Stimulated activated effector memory CD8-positive, alpha-beta T cell treated with anti-CD3 and anti-CD28 coated beads, Interleukin-12 subunit alpha, Interleukin-12 subunit beta, amount 100 ng/mL, for 72 hours (primary cell): Measurements from ENCODE around the gene ACOT2.
"Not testable (repeated sequence)": the region's sequence is repeated elsewhere in the genome, so short reads cannot be mapped to it uniquely, and the experiment has no call there.

ENCODE experiments used
- ATAC-seq: fragments of 150-1000 bp; cut with Tn5 transposase; 2 replicates; pipeline ENCODE4 v1.10.0; 2021
- DNase-seq, 2 donors: peaks; one replicate each; pipeline ENCODE4 v3.0.0; 2021 to 2022; ENCODE audit warnings: low spot score in 2 of 2
- H3K27ac Mint-ChIP-seq: one replicate; pipeline ENCODE4 v1.8.0; 2022; ENCODE audit warnings: mild to moderate bottlenecking, mixed read lengths
- H3K36me3 Mint-ChIP-seq: one replicate; pipeline ENCODE4 v1.8.0; 2022; ENCODE audit warnings: mild to moderate bottlenecking, mixed read lengths
- H3K4me1 Mint-ChIP-seq: one replicate; pipeline ENCODE4 v1.8.0; 2022; ENCODE audit warnings: mixed read lengths
- H3K4me3 Mint-ChIP-seq: one replicate; pipeline ENCODE4 v1.8.0; 2022; ENCODE audit warnings: mild to moderate bottlenecking, mixed read lengths
- H3K9me3 Mint-ChIP-seq: one replicate; pipeline ENCODE4 v1.8.0; 2022; ENCODE audit warnings: mixed read lengths

ACOT2 gene

GRCh38 chr14:73588695-73589094 lies 19.7 kb downstream of the ACOT2 start:
- peaks cover 16% of the 10 kb centered on the region for H3K4me1 Mint-ChIP-seq
- H3K27ac Mint-ChIP-seq, result peak overlapping the region; percentile 3
- ATAC-seq, result no peak
- H3K9me3 Mint-ChIP-seq, result no peaks in the 10 kb centered on the region
- no peaks in the 10 kb centered on the region for H3K36me3 Mint-ChIP-seq
- no peak overlapping the region for H3K4me3 Mint-ChIP-seq
- no peak for DNase-seq

- DNase-seq (no peak), ATAC-seq (no peak)
- Mint-ChIP-seq H3K27ac (no peak overlapping the region), H3K36me3 (no peaks in the 10 kb centered on the region), H3K4me1 (peaks cover 20% of the 10 kb centered on the region), H3K9me3 (no peaks in the 10 kb centered on the region), H3K4me3 (no peak overlapping the region)
These were observed 20.1 kb downstream of the ACOT2 start for GRCh38 chr14:73589116-73589515.

GRCh38 chr14:73590673-73591004 lies 21.6 kb downstream of the ACOT2 start:
- H3K36me3 Mint-ChIP-seq, ATAC-seq, DNase-seq: not testable (repeated sequence)

GRCh38 chr14:73591690-73592449 lies 22.9 kb downstream of the ACOT2 start, which contains the start of gene ACOT4:
Gene ACOT4 (plus strand): TSS chr14:73591873. CDS start chr14:73591960, 87 bp downstream.
- Mint-ChIP-seq H3K36me3 (no peaks in the 10 kb centered on the region), H3K27ac (peak within 1 kb of the TSS; percentile 70), H3K4me1 (peaks cover 20% of the 10 kb centered on the region), H3K9me3 (no peaks in the 10 kb centered on the region), H3K4me3 (peak within 1 kb of the TSS; percentile 75)
- peak; percentile 91 for ATAC-seq
- DNase-seq, result peak; percentile 44 to 76

More at GRCh38 chr14:73590673-73591004, 21.6 kb downstream of the ACOT2 start:
- Mint-ChIP-seq H3K4me1 (peaks cover 20% of the 10 kb centered on the region), H3K4me3 (peak overlapping the region; percentile 75)
- not testable (repeated sequence) for H3K27ac Mint-ChIP-seq, H3K9me3 Mint-ChIP-seq

- H3K9me3 Mint-ChIP-seq, result no peaks in the 10 kb centered on the region
- H3K4me3 Mint-ChIP-seq, result no peak overlapping the region
- H3K27ac Mint-ChIP-seq, result no peak overlapping the region
These were observed 25.5 kb downstream of the ACOT2 start for GRCh38 chr14:73594491-73594890.

GRCh38 chr14:73599499-73599898 lies 30.5 kb downstream of the ACOT2 start:
- Mint-ChIP-seq H3K4me1 (no peaks in the 10 kb centered on the region), H3K27ac (no peak overlapping the region), H3K36me3 (no peaks in the 10 kb centered on the region), H3K9me3 (no peaks in the 10 kb centered on the region), H3K4me3 (no peak overlapping the region)
- no peak for DNase-seq
- no peak for ATAC-seq

More at GRCh38 chr14:73594491-73594890, 25.5 kb downstream of the ACOT2 start:
- ATAC-seq (no peak), DNase-seq (no peak)
- peaks cover 20% of the 10 kb centered on the region for H3K4me1 Mint-ChIP-seq
- no peaks in the 10 kb centered on the region for H3K36me3 Mint-ChIP-seq

- ATAC-seq, result no peak
- H3K4me1 Mint-ChIP-seq, result peaks cover 11% of the 10 kb centered on the region
- no peak overlapping the region for H3K27ac Mint-ChIP-seq
These were observed 34.0 kb downstream of the ACOT2 start for GRCh38 chr14:73602994-73603393.

GRCh38 chr14:73606271-73606670 lies 37.3 kb downstream of the ACOT2 start:
- DNase-seq (peak in 1 of 2 donors; percentile 49), ATAC-seq (peak; percentile 84)
- no peaks in the 10 kb centered on the region for H3K36me3 Mint-ChIP-seq
- no peak overlapping the region for H3K27ac Mint-ChIP-seq
- no peak overlapping the region for H3K4me3 Mint-ChIP-seq
- H3K4me1 Mint-ChIP-seq, result peaks cover 11% of the 10 kb centered on the region
- no peaks in the 10 kb centered on the region for H3K9me3 Mint-ChIP-seq

More at GRCh38 chr14:73602994-73603393, 34.0 kb downstream of the ACOT2 start:
- Mint-ChIP-seq H3K9me3 (no peaks in the 10 kb centered on the region), H3K36me3 (no peaks in the 10 kb centered on the region), H3K4me3 (no peak overlapping the region)
- DNase-seq, result no peak

GRCh38 chr14:73607241-73607640 lies 38.2 kb downstream of the ACOT2 start:
- Mint-ChIP-seq H3K9me3 (no peaks in the 10 kb centered on the region), H3K4me1 (peaks cover 11% of the 10 kb centered on the region), H3K27ac (no peak overlapping the region), H3K36me3 (no peaks in the 10 kb centered on the region), H3K4me3 (no peak overlapping the region)
- no peak for ATAC-seq
- no peak for DNase-seq

- no peaks in the 10 kb centered on the region for H3K9me3 Mint-ChIP-seq
- ATAC-seq (no peak), DNase-seq (no peak)
- H3K36me3 Mint-ChIP-seq, result no peaks in the 10 kb centered on the region
- peaks cover 16% of the 10 kb centered on the region for H3K4me1 Mint-ChIP-seq
- H3K27ac Mint-ChIP-seq, result no peak overlapping the region
- no peak overlapping the region for H3K4me3 Mint-ChIP-seq
These were observed 41.7 kb downstream of the ACOT2 start for GRCh38 chr14:73610687-73611086.

- H3K4me3 Mint-ChIP-seq, result peak within 1 kb of the TSS; percentile 77
- H3K36me3 Mint-ChIP-seq, result no peaks in the 10 kb centered on the region
- ATAC-seq, result peak; percentile 93
- peaks cover 6% of the 10 kb centered on the region for H3K4me1 Mint-ChIP-seq
- DNase-seq, result peak; percentile 53 to 75
- peak within 1 kb of the TSS; percentile 83 for H3K27ac Mint-ChIP-seq
- no peaks in the 10 kb centered on the region for H3K9me3 Mint-ChIP-seq
These were observed 43.5 kb downstream of the ACOT2 start, which contains the start of gene ACOT6 for GRCh38 chr14:73612339-73613045. Gene ACOT6 (plus strand): TSS chr14:73612517. CDS start chr14:73612572, 55 bp downstream.

GRCh38 chr14:73613046-73613383 lies 44.0 kb downstream of the ACOT2 start:
- no peak for DNase-seq
- no peaks in the 10 kb centered on the region for H3K36me3 Mint-ChIP-seq
- H3K9me3 Mint-ChIP-seq, result no peaks in the 10 kb centered on the region
- ATAC-seq, result peak; percentile 12
- peaks cover 6% of the 10 kb centered on the region for H3K4me1 Mint-ChIP-seq
- H3K4me3 Mint-ChIP-seq, result peak overlapping the region; percentile 77
- H3K27ac Mint-ChIP-seq, result peak overlapping the region; percentile 83

- DNase-seq (no peak), ATAC-seq (no peak)
- H3K4me1 Mint-ChIP-seq, result peaks cover 6% of the 10 kb centered on the region
- no peaks in the 10 kb centered on the region for H3K9me3 Mint-ChIP-seq
- peak overlapping the region; percentile 77 for H3K4me3 Mint-ChIP-seq
- no peaks in the 10 kb centered on the region for H3K36me3 Mint-ChIP-seq
- H3K27ac Mint-ChIP-seq, result peak overlapping the region; percentile 83
These were observed 44.5 kb downstream of the ACOT2 start for GRCh38 chr14:73613419-73613963.

- no peak for DNase-seq
- no peak overlapping the region for H3K4me3 Mint-ChIP-seq
- H3K27ac Mint-ChIP-seq, result no peak overlapping the region
- H3K4me1 Mint-ChIP-seq, result peaks cover 6% of the 10 kb centered on the region
- no peaks in the 10 kb centered on the region for H3K36me3 Mint-ChIP-seq
- H3K9me3 Mint-ChIP-seq, result no peaks in the 10 kb centered on the region
- no peak for ATAC-seq
These were observed 47.8 kb downstream of the ACOT2 start for GRCh38 chr14:73616831-73617230.

GRCh38 chr14:73619524-73619923 lies 50.5 kb downstream of the ACOT2 start:
- H3K9me3 Mint-ChIP-seq, result no peaks in the 10 kb centered on the region
- ATAC-seq, result no peak
- no peaks in the 10 kb centered on the region for H3K36me3 Mint-ChIP-seq

More at GRCh38 chr14:73619524-73619923, 50.5 kb downstream of the ACOT2 start:
- Mint-ChIP-seq H3K27ac (no peak overlapping the region), H3K4me1 (no peaks in the 10 kb centered on the region), H3K4me3 (no peak overlapping the region)
- DNase-seq, result no peak
